Calu3 (cell line): ENCODE data around the gene UTP18. TPM values are rescaled to one million over a fixed set of nuclear protein-coding genes. Genes with fewer than 3 reads are reported as not detected.

Experiments used
- BruUV-seq: library from RNA; stranded (reverse); fragments of 400-500 nt; replicated peaks from 2 replicates; lab custom pipeline; 2021; lab: Mats Ljungman, UMichigan
- CTCF ChIA-PET: fragments of 300-600 bp; sonication (Branson Sonifier 250); formaldehyde crosslinking; loops from one replicate; lab custom pipeline; 2022; ENCODE audit warnings: antibody characterized with exemption; lab: Charles Lee
- DNase-seq: peaks from one replicate; pipeline ENCODE4 v3.0.0; 2022
- H3K27ac Mint-ChIP-seq: one replicate; pipeline ENCODE4 v1.8.0; 2022; ENCODE audit warnings: mixed read lengths; ENCODE audit not compliant: unreplicated experiment
- H3K27me3 Mint-ChIP-seq: one replicate; pipeline ENCODE4 v1.8.0; 2022; ENCODE audit warnings: mixed read lengths; ENCODE audit not compliant: unreplicated experiment
- H3K36me3 Mint-ChIP-seq: one replicate; pipeline ENCODE4 v1.8.0; 2022; ENCODE audit warnings: mild to moderate bottlenecking, moderate library complexity, mixed read lengths; ENCODE audit not compliant: insufficient read depth, unreplicated experiment
- H3K4me1 Mint-ChIP-seq: one replicate; pipeline ENCODE4 v1.8.0; 2022; ENCODE audit warnings: mild to moderate bottlenecking, low read depth, mixed read lengths; ENCODE audit not compliant: unreplicated experiment
- H3K4me3 Mint-ChIP-seq: one replicate; pipeline ENCODE4 v1.8.0; 2022; ENCODE audit warnings: mild to moderate bottlenecking, low read depth, moderate library complexity, mixed read lengths; ENCODE audit not compliant: unreplicated experiment
- H3K9me3 Mint-ChIP-seq: one replicate; pipeline ENCODE4 v1.8.0; 2022; ENCODE audit warnings: low read depth, mixed read lengths; ENCODE audit not compliant: unreplicated experiment
- CTCF ChIP-seq: fragments of 200-600 bp; IDR thresholded peaks from one replicate; pipeline ENCODE4 v1.8.0; 2022; ENCODE audit warnings: antibody characterized with exemption; ENCODE audit not compliant: unreplicated experiment
- intact Hi-C: fragments of 100-400 bp; cut with micrococcal nuclease; formaldehyde crosslinking; loops from one replicate; pipeline ENCODE4 v1.10.0; 2022; ENCODE audit not compliant: unreplicated experiment
- total RNA-seq: library from RNA; stranded (reverse); gene quantifications from 2 replicates; pipeline ENCODE4 v1.2.3, GENCODE V29; 2022

UTP18 gene
- total RNA-seq, 1 experiment from 2014 or later: 68.5 TPM

GRCh38 chr17:51251010-51251409, 9.3 kb upstream of the UTP18 start:
- Mint-ChIP-seq H3K36me3 (peaks cover 34% of the 10 kb centered on the region), H3K4me3 (no peak overlapping the region), H3K27ac (no peak overlapping the region), H3K27me3 (no peaks in the 10 kb centered on the region), H3K9me3 (no peaks in the 10 kb centered on the region), H3K4me1 (peaks cover 40% of the 10 kb centered on the region)
- BruUV-seq: no TSS peak
- intact Hi-C loops: no loop called here
- no peak for TF ChIP-seq CTCF
- DNase-seq: no peak
- CTCF ChIA-PET: no interaction called here

GRCh38 chr17:51255673-51256072, 4.7 kb upstream of the UTP18 start:
- CTCF ChIA-PET: interaction anchor here (0.5 to 1.1 kb wide), 9 partner anchors 8 to 256 kb away, joined by 3 to 8 read pairs (median 4); no protein-coding TSS in a partner anchor
- intact Hi-C loops: loop anchor here (2.0 to 5.0 kb wide), 2 partner anchors 23 to 78 kb away; no protein-coding TSS in a partner anchor
- peaks cover 64% of the 10 kb centered on the region for H3K36me3 Mint-ChIP-seq

GRCh38 chr17:51256101-51256500, 4.2 kb upstream of the UTP18 start:
- TF ChIP-seq CTCF: no peak
- CTCF ChIA-PET: interaction anchor here (0.5 to 1.1 kb wide), 6 partner anchors 9 to 257 kb away, joined by 3 to 8 read pairs (median 5); no protein-coding TSS in a partner anchor
- H3K4me3 Mint-ChIP-seq: peak overlapping the region; percentile 66
- no peak for DNase-seq
- no peaks in the 10 kb centered on the region for H3K9me3 Mint-ChIP-seq
- peaks cover 64% of the 10 kb centered on the region for H3K36me3 Mint-ChIP-seq
- H3K27me3 Mint-ChIP-seq: no peaks in the 10 kb centered on the region
- no TSS peak for BruUV-seq
- peak overlapping the region; percentile 74 for H3K27ac Mint-ChIP-seq
- intact Hi-C loops: loop anchor here (2.0 to 5.0 kb wide), 2 partner anchors 23 to 79 kb away; no protein-coding TSS in a partner anchor
- peaks cover 55% of the 10 kb centered on the region for H3K4me1 Mint-ChIP-seq

More at GRCh38 chr17:51255673-51256072, 4.7 kb upstream of the UTP18 start:
- H3K27ac Mint-ChIP-seq: peak overlapping the region; percentile 74
- no peaks in the 10 kb centered on the region for H3K9me3 Mint-ChIP-seq
- H3K27me3 Mint-ChIP-seq: no peaks in the 10 kb centered on the region
- no TSS peak for BruUV-seq
- peak overlapping the region; percentile 66 for H3K4me3 Mint-ChIP-seq
- no peak for DNase-seq
- no peak for TF ChIP-seq CTCF
- peaks cover 57% of the 10 kb centered on the region for H3K4me1 Mint-ChIP-seq

GRCh38 chr17:51257150-51258081, 2.9 kb upstream of the UTP18 start:
- DNase-seq: no peak
- TF ChIP-seq CTCF: no peak
- H3K36me3 Mint-ChIP-seq: peaks cover 68% of the 10 kb centered on the region
- peak overlapping the region; percentile 87 for H3K4me3 Mint-ChIP-seq
- no peaks in the 10 kb centered on the region for H3K9me3 Mint-ChIP-seq
- no TSS peak for BruUV-seq
- CTCF ChIA-PET: no interaction called here
- intact Hi-C loops: loop anchor here (2.0 to 5.0 kb wide), 2 partner anchors 25 to 80 kb away; no protein-coding TSS in a partner anchor
- H3K27ac Mint-ChIP-seq: peak overlapping the region; percentile 98
- H3K27me3 Mint-ChIP-seq: no peaks in the 10 kb centered on the region
- peaks cover 62% of the 10 kb centered on the region for H3K4me1 Mint-ChIP-seq
